Neutrophil (primary cell): ENCODE results near the gene PLBD2.

Experiments
- H3K27ac ChIP-seq: fragments of 200-600 bp; sonication (generic); 2 replicates; pipeline ENCODE4 v1.5.1; 2016; ENCODE audit warnings: mild to moderate bottlenecking, moderate library complexity
- H3K27me3 ChIP-seq: fragments of 200-600 bp; sonication (generic); 2 replicates; pipeline ENCODE4 v1.6.0; 2016; ENCODE audit warnings: mild to moderate bottlenecking
- H3K36me3 ChIP-seq: fragments of 200-600 bp; sonication (generic); 2 replicates; pipeline ENCODE4 v1.5.1; 2017
- H3K4me1 ChIP-seq, 2 experiments: fragments of 200-600 bp in 1 of 2; sonication (generic) in 1 of 2; 1 replicate in 1 of 2; 2 replicates in 1 of 2; pipeline versions ENCODE4 v1.5.1 to v1.6.1; 2013 to 2016; ENCODE audit warnings: low read depth in 1 of 2, low read length in 1 of 2, mild to moderate bottlenecking in 1 of 2, moderate library complexity in 1 of 2; ENCODE audit not compliant: control insufficient read depth in 1 of 2, insufficient read depth in 1 of 2
- H3K4me3 ChIP-seq, 2 experiments: fragments of 200-600 bp in 1 of 2; sonication (generic) in 1 of 2; 1 replicate in 1 of 2; 2 replicates in 1 of 2; pipeline ENCODE4 v1.5.1; 2013 to 2016; ENCODE audit warnings: low read depth in 1 of 2, low read length in 1 of 2, mild to moderate bottlenecking in 1 of 2, moderate library complexity in 1 of 2
- H3K9me3 ChIP-seq: fragments of 200-600 bp; sonication (generic); 2 replicates; pipeline ENCODE4 v1.5.1; 2016
- TF ChIP-seq, protein P1 (sequence below): fragments of 200-600 bp; sonication (generic); IDR thresholded peaks from 2 replicates; pipeline ENCODE4 v1.5.1; 2016; ENCODE audit warnings: antibody characterized with exemption

Gene PLBD2

DNA sequence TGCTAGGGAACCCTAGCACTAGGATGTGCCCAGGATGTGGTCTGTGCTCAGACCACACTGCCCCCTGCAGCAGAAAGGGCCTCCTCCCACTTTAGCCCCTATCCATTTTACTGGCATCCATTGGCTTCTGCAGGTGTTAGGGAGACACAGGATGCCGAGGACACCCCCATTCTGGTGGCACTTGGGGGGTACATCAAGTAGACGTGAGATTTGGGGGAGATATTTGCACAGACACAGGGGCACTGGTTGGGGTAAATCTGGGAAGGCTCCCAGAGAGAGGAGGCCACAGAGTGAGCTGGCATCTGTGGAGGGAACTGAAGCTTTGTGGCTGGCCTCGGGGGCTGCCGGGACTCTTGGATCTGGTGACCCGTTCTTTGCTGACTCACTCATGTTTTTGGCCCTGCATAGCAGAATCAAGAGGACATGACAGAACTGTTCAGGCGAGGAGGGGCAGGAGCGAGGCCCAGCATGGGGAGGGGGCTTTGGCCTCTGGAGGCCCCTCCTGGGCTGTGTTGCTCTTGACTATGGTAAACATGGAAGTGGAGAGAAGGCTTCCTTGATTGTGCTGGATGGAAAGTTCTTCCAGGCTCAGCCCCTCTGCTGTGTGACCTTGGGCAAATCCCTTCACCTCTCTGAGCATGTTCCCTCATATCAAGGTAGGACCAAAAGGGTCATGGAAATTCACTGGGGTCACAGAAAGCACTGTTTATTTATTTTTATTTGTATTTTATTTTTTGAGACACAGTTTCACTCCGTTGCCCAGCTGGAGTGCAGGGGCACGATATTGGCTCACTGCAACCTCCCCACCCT lies 1.8 kb downstream of the PLBD2 start:
- H3K4me3 ChIP-seq = no peak overlapping the region
- TF ChIP-seq, protein P1, sequence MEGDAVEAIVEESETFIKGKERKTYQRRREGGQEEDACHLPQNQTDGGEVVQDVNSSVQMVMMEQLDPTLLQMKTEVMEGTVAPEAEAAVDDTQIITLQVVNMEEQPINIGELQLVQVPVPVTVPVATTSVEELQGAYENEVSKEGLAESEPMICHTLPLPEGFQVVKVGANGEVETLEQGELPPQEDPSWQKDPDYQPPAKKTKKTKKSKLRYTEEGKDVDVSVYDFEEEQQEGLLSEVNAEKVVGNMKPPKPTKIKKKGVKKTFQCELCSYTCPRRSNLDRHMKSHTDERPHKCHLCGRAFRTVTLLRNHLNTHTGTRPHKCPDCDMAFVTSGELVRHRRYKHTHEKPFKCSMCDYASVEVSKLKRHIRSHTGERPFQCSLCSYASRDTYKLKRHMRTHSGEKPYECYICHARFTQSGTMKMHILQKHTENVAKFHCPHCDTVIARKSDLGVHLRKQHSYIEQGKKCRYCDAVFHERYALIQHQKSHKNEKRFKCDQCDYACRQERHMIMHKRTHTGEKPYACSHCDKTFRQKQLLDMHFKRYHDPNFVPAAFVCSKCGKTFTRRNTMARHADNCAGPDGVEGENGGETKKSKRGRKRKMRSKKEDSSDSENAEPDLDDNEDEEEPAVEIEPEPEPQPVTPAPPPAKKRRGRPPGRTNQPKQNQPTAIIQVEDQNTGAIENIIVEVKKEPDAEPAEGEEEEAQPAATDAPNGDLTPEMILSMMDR = no peak

DNA sequence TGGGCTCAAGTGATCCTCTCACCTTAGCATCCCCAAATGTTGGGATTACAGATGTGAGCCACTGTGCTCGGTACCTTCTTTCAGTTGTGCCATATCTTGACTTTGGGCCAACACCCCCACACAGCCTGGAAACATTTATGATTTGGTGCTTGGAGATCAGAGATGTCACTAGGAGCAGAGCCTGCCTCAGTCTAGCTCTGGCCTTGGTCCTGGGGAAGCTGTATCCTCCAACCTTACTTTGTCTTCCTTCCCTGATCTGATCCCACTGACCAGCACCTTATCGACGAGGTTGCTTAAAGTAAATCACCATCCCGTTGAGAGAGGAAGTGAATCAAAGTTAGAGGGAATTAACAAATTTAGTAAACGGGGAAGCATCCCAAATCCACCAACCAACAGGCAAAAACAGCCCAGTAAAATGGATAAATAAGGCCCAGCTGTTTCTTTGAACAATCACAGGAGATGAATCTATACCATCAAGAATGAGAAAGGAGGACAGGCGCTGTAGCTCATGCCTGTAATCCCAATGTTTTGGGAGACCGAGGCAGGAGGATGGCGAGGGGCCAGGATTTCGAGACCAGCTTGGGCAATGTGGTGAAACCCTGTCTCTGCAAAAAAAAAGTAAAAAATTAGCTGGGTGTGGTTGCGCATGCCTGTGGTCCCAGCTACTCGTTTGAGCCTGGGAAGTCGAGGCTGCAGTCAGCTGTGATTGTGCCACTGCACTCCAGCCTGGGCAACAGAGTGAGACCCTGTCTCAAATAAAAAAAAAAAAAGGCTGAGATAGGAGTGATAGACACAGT lies 3.4 kb downstream of the PLBD2 start:
- Histone ChIP-seq H3K4me3 (no peak overlapping the region), H3K4me1 (peaks cover 10 to 14% of the 10 kb centered on the region in 2 experiments), H3K27ac (no peak overlapping the region), H3K9me3 (no peaks in the 10 kb centered on the region), H3K27me3 (peaks cover 15% of the 10 kb centered on the region), H3K36me3 (no peaks in the 10 kb centered on the region)
- TF ChIP-seq, protein P1 = no peak

More for the DNA sequence above, 1.8 kb downstream of the PLBD2 start:
- Histone ChIP-seq H3K27ac (no peak overlapping the region), H3K27me3 (peaks cover 15% of the 10 kb centered on the region), H3K36me3 (no peaks in the 10 kb centered on the region), H3K4me1 (peaks cover 10 to 14% of the 10 kb centered on the region in 2 experiments), H3K9me3 (no peaks in the 10 kb centered on the region)

DNA sequence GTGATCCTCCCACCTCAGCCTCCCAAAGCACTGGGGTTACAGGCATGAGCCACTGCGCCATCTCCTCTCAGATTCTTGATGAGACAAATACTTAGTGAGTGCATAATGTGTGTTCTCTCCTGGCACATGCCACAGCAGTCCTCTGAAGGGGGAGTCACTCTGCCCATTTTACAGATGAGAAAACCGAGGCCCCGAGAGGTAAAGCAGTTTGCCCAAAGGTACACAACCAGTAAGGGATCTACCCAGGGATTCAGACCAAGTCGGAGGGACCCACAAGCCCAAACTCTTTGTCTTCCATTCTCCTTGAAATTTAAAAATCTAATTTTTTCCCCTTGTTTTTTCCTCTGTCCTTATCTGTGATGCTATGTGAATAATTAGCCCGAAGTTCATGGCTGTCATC lies 6.3 kb downstream of the PLBD2 start:
- Histone ChIP-seq H3K27me3 (peaks cover 2% of the 10 kb centered on the region), H3K36me3 (no peaks in the 10 kb centered on the region), H3K4me1 (no peaks in the 10 kb centered on the region), H3K9me3 (no peaks in the 10 kb centered on the region), H3K4me3 (no peak overlapping the region), H3K27ac (no peak overlapping the region)
- TF ChIP-seq, protein P1 = no peak

DNA sequence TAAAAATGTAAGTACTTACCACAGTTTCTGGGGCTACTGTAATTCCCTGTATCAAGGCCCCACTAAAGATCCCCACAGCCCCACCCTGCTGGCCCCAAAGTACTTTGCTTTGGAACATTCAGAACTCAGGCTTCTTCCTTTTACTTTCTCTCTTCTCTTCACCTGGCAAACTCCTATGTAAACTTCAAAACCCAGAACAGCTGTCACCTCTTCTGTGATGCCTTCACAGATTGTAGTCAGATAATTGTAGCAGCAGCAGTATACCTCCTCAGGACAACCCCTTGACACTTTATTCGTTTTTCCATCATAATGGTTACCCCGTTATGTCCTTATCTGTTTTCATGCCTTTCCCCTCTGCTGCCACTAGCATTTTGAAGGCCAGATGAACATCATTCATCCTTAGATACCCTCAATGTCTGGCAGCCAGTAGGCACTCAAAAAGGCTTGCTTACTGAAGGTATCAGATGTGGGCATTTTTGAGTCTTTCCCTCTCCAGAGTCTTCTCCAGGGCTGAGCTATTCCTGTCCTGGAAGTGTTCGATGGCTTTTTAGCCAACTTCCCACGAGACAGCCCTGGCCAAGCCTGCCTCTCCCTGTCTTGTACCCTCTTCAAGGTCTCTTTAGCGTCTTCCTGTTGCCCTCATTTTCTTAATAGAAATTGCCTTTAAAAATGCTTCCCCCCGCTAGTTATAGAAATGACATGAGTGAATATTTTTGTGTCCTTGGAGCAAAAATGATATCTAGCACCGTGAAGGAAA lies 7.4 kb downstream of the PLBD2 start:
- Histone ChIP-seq H3K4me3 (no peak overlapping the region), H3K4me1 (no peaks in the 10 kb centered on the region), H3K36me3 (no peaks in the 10 kb centered on the region), H3K27me3 (no peaks in the 10 kb centered on the region), H3K27ac (no peak overlapping the region), H3K9me3 (no peaks in the 10 kb centered on the region)
- TF ChIP-seq, protein P1 = no peak

DNA sequence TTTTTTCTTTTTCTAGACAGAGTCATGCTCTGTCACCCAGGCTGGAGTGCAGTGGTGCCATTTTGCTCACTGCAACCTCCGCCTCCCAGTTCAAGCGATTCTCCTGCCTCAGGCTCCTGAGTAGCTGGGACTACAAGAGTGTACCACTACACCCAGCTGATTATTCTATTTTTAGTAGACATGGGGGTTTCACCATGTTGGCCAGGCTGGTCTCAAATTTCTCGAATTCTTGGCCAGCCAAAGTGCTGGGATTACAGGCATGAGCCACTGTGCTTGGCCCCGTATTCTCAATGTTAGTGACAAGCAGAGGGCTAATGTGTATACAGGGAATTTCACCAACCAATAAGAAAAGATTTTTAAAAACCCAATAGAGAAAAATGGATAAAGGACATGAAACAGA lies 8.4 kb downstream of the PLBD2 start:
- H3K4me3 ChIP-seq = no peak overlapping the region
- H3K27me3 ChIP-seq = no peaks in the 10 kb centered on the region
- no peaks in the 10 kb centered on the region for H3K4me1 ChIP-seq
- TF ChIP-seq, protein P1 = no peak
- no peaks in the 10 kb centered on the region for H3K9me3 ChIP-seq
- H3K36me3 ChIP-seq = no peaks in the 10 kb centered on the region
- no peak overlapping the region for H3K27ac ChIP-seq
